ENCODE results near the gene MPC1L.
"Not testable (repeated sequence)": the region's sequence is repeated elsewhere in the genome, so short reads cannot be mapped to it uniquely, and the experiment has no call there.

The MPC1L gene

DNA sequence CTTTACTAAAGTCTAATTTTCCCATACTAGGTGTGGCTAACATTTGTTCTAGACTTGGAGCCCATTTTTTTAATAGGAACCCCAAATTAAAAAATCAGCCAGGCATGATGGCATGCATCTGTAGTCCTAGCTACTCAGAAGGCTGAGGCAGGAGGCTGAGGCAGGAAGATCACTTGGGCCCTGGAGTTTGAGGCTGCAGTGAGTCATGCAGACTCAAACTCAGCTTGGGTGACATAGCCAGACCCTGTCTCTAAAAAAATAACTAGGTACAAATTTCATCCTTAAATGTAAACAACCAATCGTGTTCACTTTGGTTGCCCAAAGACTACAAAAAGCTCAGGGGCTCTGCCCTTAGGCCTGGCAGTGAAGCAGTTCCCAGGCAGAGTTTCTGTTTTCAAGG is 35.6 kb upstream of the MPC1L start:
- H3K56ac ChIP-seq (ENCODE audit: low read length); H3K79me1 ChIP-seq (ENCODE audit: low read length); H2BK15ac ChIP-seq (replicated peaks; ENCODE audit: low read depth); H2AK5ac ChIP-seq (ENCODE audit: low read length); H3K27ac ChIP-seq (ENCODE audit: low read depth, low read length); H3K27me3 ChIP-seq (ENCODE audit: insufficient read depth, low read length, poor library complexity); H3K9ac ChIP-seq (ENCODE audit: low read length); H3K18ac ChIP-seq (ENCODE audit: low read length); H3K4ac ChIP-seq (ENCODE audit: low read depth, low read length); H3K4me3 ChIP-seq (ENCODE audit: low read length); H3K4me2 ChIP-seq (ENCODE audit: low read length); H3K23ac ChIP-seq (ENCODE audit: low read length); H2BK5ac ChIP-seq (ENCODE audit: low read length); H3K4me1 ChIP-seq (ENCODE audit: control insufficient read depth, low read depth, low read length); H2BK120ac ChIP-seq (ENCODE audit: low read depth, low read length); H4K8ac ChIP-seq (ENCODE audit: low read depth, low read length); H3K36me3 ChIP-seq (ENCODE audit: control insufficient read depth, insufficient read depth, low read length); DNase-seq; H4K5ac ChIP-seq (ENCODE audit: low read length); H3K79me2 ChIP-seq (ENCODE audit: control insufficient read depth, insufficient read depth, low read length): not testable (repeated sequence)
- WGBS (ENCODE audit: extremely low coverage, insufficient coverage, low lambda C conversion rate): no CpG with 5 or more reads among the region's 1 CpG

DNA sequence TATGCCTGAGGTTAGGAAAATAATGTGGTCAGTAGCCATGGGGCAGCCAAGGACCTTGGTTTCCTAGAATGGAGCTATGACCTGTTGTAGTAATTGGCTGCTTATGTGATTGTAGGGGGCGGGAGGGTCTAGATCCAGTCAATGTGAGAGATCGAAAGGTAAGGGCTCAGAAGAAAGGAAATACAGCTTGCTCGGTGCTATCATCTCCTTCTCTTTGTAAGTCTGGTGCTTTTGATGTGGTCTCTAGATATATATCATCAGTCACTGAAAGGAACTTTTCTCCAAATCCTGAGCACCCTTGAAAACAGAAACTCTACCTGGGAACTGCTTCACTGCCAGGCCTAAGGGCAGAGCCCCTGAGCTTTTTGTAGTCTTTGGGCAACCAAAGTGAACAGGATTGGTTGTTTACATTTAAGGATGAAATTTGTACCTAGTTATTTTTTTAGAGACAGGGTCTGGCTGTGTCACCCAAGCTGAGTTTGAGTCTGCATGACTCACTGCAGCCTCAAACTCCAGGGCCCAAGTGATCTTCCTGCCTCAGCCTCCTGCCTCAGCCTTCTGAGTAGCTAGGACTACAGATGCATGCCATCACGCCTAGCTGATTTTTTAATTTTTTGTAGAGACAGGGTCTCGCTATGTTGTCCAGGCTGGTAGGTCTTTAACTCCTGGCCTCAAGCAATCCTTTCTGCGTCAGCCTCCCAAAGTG is 33.5 kb upstream of the MPC1L start:
- H3K56ac ChIP-seq (ENCODE audit: low read length); H3K4me2 ChIP-seq (ENCODE audit: low read length); H3K27me3 ChIP-seq (ENCODE audit: insufficient read depth, low read length, poor library complexity); H3K36me3 ChIP-seq (ENCODE audit: control insufficient read depth, insufficient read depth, low read length); H3K4me3 ChIP-seq (ENCODE audit: low read length); H2BK5ac ChIP-seq (ENCODE audit: low read length); H3K4ac ChIP-seq (ENCODE audit: low read depth, low read length); H2AK5ac ChIP-seq (ENCODE audit: low read length); H3K27ac ChIP-seq (ENCODE audit: low read depth, low read length); H2BK120ac ChIP-seq (ENCODE audit: low read depth, low read length); H3K18ac ChIP-seq (ENCODE audit: low read length); H3K23ac ChIP-seq (ENCODE audit: low read length); H3K9ac ChIP-seq (ENCODE audit: low read length); H4K8ac ChIP-seq (ENCODE audit: low read depth, low read length); DNase-seq; H2BK15ac ChIP-seq (replicated peaks; ENCODE audit: low read depth); H3K79me2 ChIP-seq (ENCODE audit: control insufficient read depth, insufficient read depth, low read length); H4K5ac ChIP-seq (ENCODE audit: low read length); H3K4me1 ChIP-seq (ENCODE audit: control insufficient read depth, low read depth, low read length); H3K79me1 ChIP-seq (ENCODE audit: low read length): not testable (repeated sequence)
- no CpG with 5 or more reads among the region's 6 CpGs for WGBS (ENCODE audit: extremely low coverage, insufficient coverage, low lambda C conversion rate)

DNA sequence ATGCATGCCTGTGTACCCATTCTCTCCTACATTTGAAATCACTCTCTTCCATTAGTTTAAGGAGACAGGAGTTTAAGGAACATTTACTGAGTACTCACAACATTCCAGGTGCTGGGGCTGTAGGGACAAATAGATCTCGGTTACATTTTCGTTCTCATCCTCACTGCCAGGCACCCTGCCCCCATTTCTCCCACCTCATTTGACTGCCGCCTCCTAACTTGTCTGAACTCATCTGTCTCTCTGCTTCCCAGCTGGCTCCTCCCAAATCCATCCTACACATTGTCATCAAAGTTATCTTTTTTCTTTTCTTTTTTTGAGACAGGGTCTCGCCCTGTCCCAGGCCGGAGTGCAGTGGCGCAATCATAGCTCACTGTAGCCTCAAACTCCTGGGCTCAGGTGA is 19.8 kb upstream of the MPC1L start:
- Histone ChIP-seq H3K79me2 (ENCODE audit: control insufficient read depth, insufficient read depth, low read length) (no peaks in the 10 kb centered on the region), H3K27me3 (ENCODE audit: insufficient read depth, low read length, poor library complexity) (no peaks in the 10 kb centered on the region), H3K18ac (ENCODE audit: low read length) (no peak overlapping the region), H2AK5ac (ENCODE audit: low read length) (no peak overlapping the region), H4K8ac (ENCODE audit: low read depth, low read length) (no peak overlapping the region), H2BK15ac (replicated peaks; ENCODE audit: low read depth) (no peak overlapping the region), H4K5ac (ENCODE audit: low read length) (no peak overlapping the region), H3K56ac (ENCODE audit: low read length) (no peak overlapping the region), H3K36me3 (ENCODE audit: control insufficient read depth, insufficient read depth, low read length) (no peaks in the 10 kb centered on the region), H3K4me1 (ENCODE audit: control insufficient read depth, low read depth, low read length) (no peaks in the 10 kb centered on the region), H3K4me3 (ENCODE audit: low read length) (no peak overlapping the region), H3K4me2 (ENCODE audit: low read length) (no peak overlapping the region), H2BK120ac (ENCODE audit: low read depth, low read length) (no peak overlapping the region), H3K79me1 (ENCODE audit: low read length) (no peaks in the 10 kb centered on the region), H2BK5ac (ENCODE audit: low read length) (no peak overlapping the region), H3K4ac (ENCODE audit: low read depth, low read length) (no peak overlapping the region), H3K27ac (ENCODE audit: low read depth, low read length) (no peak overlapping the region), H3K23ac (ENCODE audit: low read length) (no peak overlapping the region), H3K9ac (ENCODE audit: low read length) (no peak overlapping the region)
- no peak for DNase-seq
- WGBS (ENCODE audit: extremely low coverage, insufficient coverage, low lambda C conversion rate): no CpG with 5 or more reads among the region's 6 CpGs

DNA sequence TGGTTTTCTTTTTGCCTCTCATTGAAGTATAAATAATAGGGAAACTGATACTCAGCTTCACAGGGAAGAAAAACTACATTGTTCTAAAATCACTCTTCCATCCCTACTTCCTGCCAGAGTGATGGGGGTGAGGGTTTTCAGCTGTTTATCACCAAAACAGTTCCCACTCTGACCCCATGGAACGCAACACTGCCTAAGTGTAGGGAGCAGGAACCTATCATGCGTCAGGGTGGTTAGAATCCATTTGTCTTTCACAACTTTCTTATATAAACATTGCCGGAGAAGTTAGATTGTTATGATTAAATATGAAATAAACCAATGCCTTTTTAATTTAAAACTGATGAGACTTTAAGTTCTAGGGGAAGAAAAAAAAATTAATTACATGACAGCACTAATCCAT is 15.8 kb upstream of the MPC1L start:
- H4K8ac ChIP-seq (ENCODE audit: low read depth, low read length): no peak overlapping the region

DNA sequence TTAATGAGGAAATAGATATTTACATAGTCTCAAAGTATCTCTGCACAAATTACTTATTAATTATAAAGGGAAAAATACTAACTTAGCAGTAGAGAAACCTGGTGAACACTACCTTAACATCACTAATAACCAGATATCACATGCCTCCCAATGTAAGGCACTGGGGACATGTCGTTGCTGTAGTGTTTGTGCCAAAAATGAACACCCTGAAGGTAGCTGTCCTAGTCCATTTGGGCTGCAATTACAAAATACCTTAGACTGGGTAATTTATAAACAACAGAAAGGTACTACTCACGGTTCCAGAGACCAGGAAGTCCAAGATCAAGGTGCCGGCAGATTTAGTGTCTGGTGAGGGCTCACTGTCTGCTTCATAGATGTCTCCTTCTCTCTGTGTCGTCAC is 10.7 kb upstream of the MPC1L start:
- H3K36me3 ChIP-seq (ENCODE audit: control insufficient read depth, insufficient read depth, low read length): no peaks in the 10 kb centered on the region
- H3K4me2 ChIP-seq (ENCODE audit: low read length): no peak overlapping the region
- H3K79me2 ChIP-seq (ENCODE audit: control insufficient read depth, insufficient read depth, low read length): no peaks in the 10 kb centered on the region
- DNase-seq: no peak
- no peak overlapping the region for H3K23ac ChIP-seq (ENCODE audit: low read length)
- no peak overlapping the region for H2BK5ac ChIP-seq (ENCODE audit: low read length)
- no peak overlapping the region for H4K5ac ChIP-seq (ENCODE audit: low read length)
- H3K79me1 ChIP-seq (ENCODE audit: low read length): no peaks in the 10 kb centered on the region
- no peak overlapping the region for H3K4me3 ChIP-seq (ENCODE audit: low read length)
- no peak overlapping the region for H3K27ac ChIP-seq (ENCODE audit: low read depth, low read length)
- H3K4me1 ChIP-seq (ENCODE audit: control insufficient read depth, low read depth, low read length): no peaks in the 10 kb centered on the region
- H3K4ac ChIP-seq (ENCODE audit: low read depth, low read length): no peak overlapping the region
- H4K8ac ChIP-seq (ENCODE audit: low read depth, low read length): no peak overlapping the region
- WGBS (ENCODE audit: extremely low coverage, insufficient coverage, low lambda C conversion rate): no CpG with 5 or more reads among the region's 4 CpGs
- no peak overlapping the region for H3K56ac ChIP-seq (ENCODE audit: low read length)
- no peak overlapping the region for H3K18ac ChIP-seq (ENCODE audit: low read length)
- H3K27me3 ChIP-seq (ENCODE audit: insufficient read depth, low read length, poor library complexity): no peaks in the 10 kb centered on the region
- no peak overlapping the region for H3K9ac ChIP-seq (ENCODE audit: low read length)
- no peak overlapping the region for H2BK15ac ChIP-seq (replicated peaks; ENCODE audit: low read depth)
- no peak overlapping the region for H2AK5ac ChIP-seq (ENCODE audit: low read length)
- H2BK120ac ChIP-seq (ENCODE audit: low read depth, low read length): no peak overlapping the region

More for the DNA sequence above, 15.8 kb upstream of the MPC1L start:
- H2AK5ac ChIP-seq (ENCODE audit: low read length): no peak overlapping the region
- no peak overlapping the region for H2BK15ac ChIP-seq (replicated peaks; ENCODE audit: low read depth)
- no peak overlapping the region for H3K23ac ChIP-seq (ENCODE audit: low read length)
- no peak overlapping the region for H3K27ac ChIP-seq (ENCODE audit: low read depth, low read length)
- no peaks in the 10 kb centered on the region for H3K79me1 ChIP-seq (ENCODE audit: low read length)
- no peaks in the 10 kb centered on the region for H3K79me2 ChIP-seq (ENCODE audit: control insufficient read depth, insufficient read depth, low read length)
- WGBS (ENCODE audit: extremely low coverage, insufficient coverage, low lambda C conversion rate): no CpG with 5 or more reads among the region's 3 CpGs
- H3K56ac ChIP-seq (ENCODE audit: low read length): no peak overlapping the region
- no peak overlapping the region for H3K4ac ChIP-seq (ENCODE audit: low read depth, low read length)
- H3K9ac ChIP-seq (ENCODE audit: low read length): no peak overlapping the region
- H3K4me2 ChIP-seq (ENCODE audit: low read length): no peak overlapping the region
- H3K36me3 ChIP-seq (ENCODE audit: control insufficient read depth, insufficient read depth, low read length): no peaks in the 10 kb centered on the region
- no peak overlapping the region for H3K18ac ChIP-seq (ENCODE audit: low read length)
- DNase-seq: no peak
- no peak overlapping the region for H3K4me3 ChIP-seq (ENCODE audit: low read length)
- no peak overlapping the region for H2BK120ac ChIP-seq (ENCODE audit: low read depth, low read length)
- no peaks in the 10 kb centered on the region for H3K4me1 ChIP-seq (ENCODE audit: control insufficient read depth, low read depth, low read length)
- H2BK5ac ChIP-seq (ENCODE audit: low read length): no peak overlapping the region
- H4K5ac ChIP-seq (ENCODE audit: low read length): no peak overlapping the region
- no peaks in the 10 kb centered on the region for H3K27me3 ChIP-seq (ENCODE audit: insufficient read depth, low read length, poor library complexity)

DNA sequence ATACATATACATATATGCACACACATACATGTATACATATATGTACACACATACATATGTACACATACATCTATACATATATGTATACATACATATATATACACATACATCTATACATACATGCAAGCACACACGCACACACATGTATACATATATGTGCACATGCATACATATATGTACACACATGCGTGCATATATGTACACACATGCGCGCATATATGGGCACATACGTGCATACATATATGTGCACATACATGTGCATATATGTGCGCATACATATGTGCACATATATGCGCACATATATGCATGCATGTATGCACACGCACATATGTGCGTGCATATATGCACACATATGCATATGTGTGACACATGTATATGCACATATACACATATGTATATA is 7.3 kb upstream of the MPC1L start:
- WGBS (ENCODE audit: extremely low coverage, insufficient coverage, low lambda C conversion rate): no CpG with 5 or more reads among the region's 9 CpGs

More for the DNA sequence above, 7.3 kb upstream of the MPC1L start:
- no peak overlapping the region for H2BK120ac ChIP-seq (ENCODE audit: low read depth, low read length)
- DNase-seq: no peak
- no peak overlapping the region for H2BK15ac ChIP-seq (replicated peaks; ENCODE audit: low read depth)
- no peak overlapping the region for H2AK5ac ChIP-seq (ENCODE audit: low read length)
- no peak overlapping the region for H2BK5ac ChIP-seq (ENCODE audit: low read length)
- H3K4me2 ChIP-seq (ENCODE audit: low read length): no peak overlapping the region
- H3K9ac ChIP-seq (ENCODE audit: low read length): no peak overlapping the region
- H4K5ac ChIP-seq (ENCODE audit: low read length): no peak overlapping the region
- H3K27me3 ChIP-seq (ENCODE audit: insufficient read depth, low read length, poor library complexity): no peaks in the 10 kb centered on the region
- no peak overlapping the region for H3K18ac ChIP-seq (ENCODE audit: low read length)
- no peak overlapping the region for H3K27ac ChIP-seq (ENCODE audit: low read depth, low read length)
- no peak overlapping the region for H4K8ac ChIP-seq (ENCODE audit: low read depth, low read length)
- no peak overlapping the region for H3K23ac ChIP-seq (ENCODE audit: low read length)
- H3K4me1 ChIP-seq (ENCODE audit: control insufficient read depth, low read depth, low read length): no peaks in the 10 kb centered on the region
- H3K56ac ChIP-seq (ENCODE audit: low read length): no peak overlapping the region
- no peaks in the 10 kb centered on the region for H3K79me1 ChIP-seq (ENCODE audit: low read length)
- H3K4ac ChIP-seq (ENCODE audit: low read depth, low read length): no peak overlapping the region
- H3K79me2 ChIP-seq (ENCODE audit: control insufficient read depth, insufficient read depth, low read length): no peaks in the 10 kb centered on the region
- H3K4me3 ChIP-seq (ENCODE audit: low read length): no peak overlapping the region
- H3K36me3 ChIP-seq (ENCODE audit: control insufficient read depth, insufficient read depth, low read length): no peaks in the 10 kb centered on the region
